ENCODE results near the gene CCR5.

The CCR5 gene

GRCh38 chr3:46423588-46423987, 52.8 kb downstream of the CCR5 start:
- H3K4me3 ChIP-seq (ENCODE audit: low read depth, low read length), result no peak overlapping the region
- peak; percentile 68 for DNase-seq (ENCODE audit: low read depth)
- TF ChIP-seq, protein P1, sequence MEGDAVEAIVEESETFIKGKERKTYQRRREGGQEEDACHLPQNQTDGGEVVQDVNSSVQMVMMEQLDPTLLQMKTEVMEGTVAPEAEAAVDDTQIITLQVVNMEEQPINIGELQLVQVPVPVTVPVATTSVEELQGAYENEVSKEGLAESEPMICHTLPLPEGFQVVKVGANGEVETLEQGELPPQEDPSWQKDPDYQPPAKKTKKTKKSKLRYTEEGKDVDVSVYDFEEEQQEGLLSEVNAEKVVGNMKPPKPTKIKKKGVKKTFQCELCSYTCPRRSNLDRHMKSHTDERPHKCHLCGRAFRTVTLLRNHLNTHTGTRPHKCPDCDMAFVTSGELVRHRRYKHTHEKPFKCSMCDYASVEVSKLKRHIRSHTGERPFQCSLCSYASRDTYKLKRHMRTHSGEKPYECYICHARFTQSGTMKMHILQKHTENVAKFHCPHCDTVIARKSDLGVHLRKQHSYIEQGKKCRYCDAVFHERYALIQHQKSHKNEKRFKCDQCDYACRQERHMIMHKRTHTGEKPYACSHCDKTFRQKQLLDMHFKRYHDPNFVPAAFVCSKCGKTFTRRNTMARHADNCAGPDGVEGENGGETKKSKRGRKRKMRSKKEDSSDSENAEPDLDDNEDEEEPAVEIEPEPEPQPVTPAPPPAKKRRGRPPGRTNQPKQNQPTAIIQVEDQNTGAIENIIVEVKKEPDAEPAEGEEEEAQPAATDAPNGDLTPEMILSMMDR (conservative IDR thresholded peaks at IDR 0.05; ENCODE audit: low read depth, low read length), result no peak

Measured in choroid plexus epithelial cell (primary cell).